Mucosa of rectum (tissue), 2 donors: ENCODE results near the gene AHNAK2.
"Not testable (repeated sequence)": the region's sequence is repeated elsewhere in the genome, so short reads cannot be mapped to it uniquely, and the experiment has no call there.

Experiments
- H3K27ac ChIP-seq, 2 donors: one replicate each; pipeline ENCODE4 v1.7.0; 2013; ENCODE audit warnings: inconsistent platforms in 2 of 2, low read depth in 2 of 2, low read length in 2 of 2
- H3K27me3 ChIP-seq, 2 donors: one replicate each; pipeline ENCODE4 v1.7.0; 2013; ENCODE audit warnings: low read length in 2 of 2; ENCODE audit not compliant: control insufficient read depth in 2 of 2, insufficient read depth in 2 of 2
- H3K36me3 ChIP-seq, 2 donors: one replicate each; pipeline ENCODE4 v1.7.0; 2013; ENCODE audit warnings: low read length in 2 of 2; ENCODE audit not compliant: control insufficient read depth in 2 of 2, insufficient read depth in 2 of 2
- H3K4me1 ChIP-seq, 2 donors: one replicate each; pipeline ENCODE4 v1.7.0; 2013; ENCODE audit warnings: low read length in 2 of 2, mild to moderate bottlenecking in 1 of 2; ENCODE audit not compliant: control insufficient read depth in 2 of 2, insufficient read depth in 2 of 2
- H3K4me3 ChIP-seq, 2 donors: one replicate each; pipeline ENCODE4 v1.7.0; 2013; ENCODE audit warnings: low read length in 2 of 2
- H3K9ac ChIP-seq, 2 donors: one replicate each; pipeline ENCODE4 v1.7.0; 2013; ENCODE audit warnings: low read length in 2 of 2, low read depth in 1 of 2, mild to moderate bottlenecking in 1 of 2
- H3K9me3 ChIP-seq, 2 donors: one replicate each; pipeline ENCODE4 v1.7.0; 2013; ENCODE audit warnings: low read length in 2 of 2; ENCODE audit not compliant: control insufficient read depth in 2 of 2
- donor health status: healthy.
- donor health status: Normal muscosa, but diverticular disease.

The AHNAK2 gene

GRCh38 chr14:104908303-104908702 lies 69.9 kb downstream of the AHNAK2 start:
- Histone ChIP-seq H3K9me3 (peaks cover 3 to 4% of the 10 kb centered on the region in 2 donors), H3K27me3 (peaks cover 0 to 4% of the 10 kb centered on the region in 2 donors), H3K36me3 (no peaks in the 10 kb centered on the region), H3K9ac (no peak overlapping the region), H3K4me3 (no peak overlapping the region), H3K4me1 (no peaks in the 10 kb centered on the region), H3K27ac (no peak overlapping the region)

- not testable (repeated sequence) for H3K9me3 ChIP-seq
These were observed 72.6 kb downstream of the AHNAK2 start for GRCh38 chr14:104905579-104905933.

GRCh38 chr14:104904650-104905578 lies 73.3 kb downstream of the AHNAK2 start:
- not testable (repeated sequence) for H3K36me3 ChIP-seq, H3K4me3 ChIP-seq, H3K9me3 ChIP-seq, H3K27me3 ChIP-seq, H3K27ac ChIP-seq, H3K4me1 ChIP-seq, H3K9ac ChIP-seq

More at GRCh38 chr14:104905579-104905933, 72.6 kb downstream of the AHNAK2 start:
- H3K27me3 ChIP-seq, H3K36me3 ChIP-seq, H3K4me1 ChIP-seq, H3K27ac ChIP-seq, H3K4me3 ChIP-seq, H3K9ac ChIP-seq: not testable (repeated sequence)

- H3K27me3 ChIP-seq: no peaks in the 10 kb centered on the region
- no peaks in the 10 kb centered on the region for H3K36me3 ChIP-seq
- no peak overlapping the region for H3K9ac ChIP-seq
- H3K27ac ChIP-seq: no peak overlapping the region
- no peak overlapping the region for H3K4me3 ChIP-seq
- no peaks in the 10 kb centered on the region for H3K9me3 ChIP-seq
- no peaks in the 10 kb centered on the region for H3K4me1 ChIP-seq
These were observed 74.2 kb downstream of the AHNAK2 start for GRCh38 chr14:104903990-104904389.

GRCh38 chr14:104900639-104901512 lies 77.3 kb downstream of the AHNAK2 start:
- Histone ChIP-seq H3K27me3 (no peaks in the 10 kb centered on the region), H3K4me1 (no peaks in the 10 kb centered on the region)

GRCh38 chr14:104899781-104900180 lies 78.4 kb downstream of the AHNAK2 start:
- H3K27me3 ChIP-seq: no peaks in the 10 kb centered on the region
- no peaks in the 10 kb centered on the region for H3K9me3 ChIP-seq
- H3K27ac ChIP-seq: no peak overlapping the region
- H3K4me1 ChIP-seq: no peaks in the 10 kb centered on the region
- H3K36me3 ChIP-seq: no peaks in the 10 kb centered on the region
- no peak overlapping the region for H3K9ac ChIP-seq
- no peak overlapping the region for H3K4me3 ChIP-seq

More at GRCh38 chr14:104900639-104901512, 77.3 kb downstream of the AHNAK2 start:
- Histone ChIP-seq H3K36me3 (no peaks in the 10 kb centered on the region), H3K27ac (no peak overlapping the region), H3K9me3 (no peaks in the 10 kb centered on the region), H3K4me3 (no peak overlapping the region), H3K9ac (no peak overlapping the region)

GRCh38 chr14:104898870-104899510 lies 79.2 kb downstream of the AHNAK2 start:
- Histone ChIP-seq H3K27ac (no peak overlapping the region), H3K36me3 (peaks cover 0 to 2% of the 10 kb centered on the region in 2 donors), H3K4me3 (no peak overlapping the region), H3K9ac (no peak overlapping the region), H3K27me3 (no peaks in the 10 kb centered on the region), H3K9me3 (no peaks in the 10 kb centered on the region), H3K4me1 (no peaks in the 10 kb centered on the region)

- Histone ChIP-seq H3K27me3 (no peaks in the 10 kb centered on the region), H3K4me3 (no peak overlapping the region), H3K27ac (no peak overlapping the region), H3K9me3 (no peaks in the 10 kb centered on the region), H3K4me1 (no peaks in the 10 kb centered on the region), H3K9ac (no peak overlapping the region), H3K36me3 (peaks cover 0 to 6% of the 10 kb centered on the region in 2 donors)
These were observed 80.0 kb downstream of the AHNAK2 start for GRCh38 chr14:104898195-104898558.

- Histone ChIP-seq H3K4me1 (no peaks in the 10 kb centered on the region), H3K9ac (no peak overlapping the region), H3K27me3 (no peaks in the 10 kb centered on the region)
These were observed 80.6 kb downstream of the AHNAK2 start for GRCh38 chr14:104897330-104898194.

More at GRCh38 chr14:104897330-104898194, 80.6 kb downstream of the AHNAK2 start:
- Histone ChIP-seq H3K27ac (no peak overlapping the region), H3K4me3 (no peak overlapping the region), H3K9me3 (no peaks in the 10 kb centered on the region), H3K36me3 (peaks cover 0 to 6% of the 10 kb centered on the region in 2 donors)
